ENCODE measurements around the gene GPRIN3.
A peak's percentile ranks its signal among the peaks of the same experiment; 100 is the strongest.

GPRIN3 gene

GRCh38 chr4:89242864-89243732, 64.5 kb downstream of the GPRIN3 start:
- no peak for DNase-seq (ENCODE audit: extremely low read depth, low read depth)

GRCh38 chr4:89242216-89242615, 65.4 kb downstream of the GPRIN3 start:
- no peak for DNase-seq (ENCODE audit: extremely low read depth, low read depth)

More at GRCh38 chr4:89242864-89243732, 64.5 kb downstream of the GPRIN3 start:
- TF ChIP-seq, protein P1, sequence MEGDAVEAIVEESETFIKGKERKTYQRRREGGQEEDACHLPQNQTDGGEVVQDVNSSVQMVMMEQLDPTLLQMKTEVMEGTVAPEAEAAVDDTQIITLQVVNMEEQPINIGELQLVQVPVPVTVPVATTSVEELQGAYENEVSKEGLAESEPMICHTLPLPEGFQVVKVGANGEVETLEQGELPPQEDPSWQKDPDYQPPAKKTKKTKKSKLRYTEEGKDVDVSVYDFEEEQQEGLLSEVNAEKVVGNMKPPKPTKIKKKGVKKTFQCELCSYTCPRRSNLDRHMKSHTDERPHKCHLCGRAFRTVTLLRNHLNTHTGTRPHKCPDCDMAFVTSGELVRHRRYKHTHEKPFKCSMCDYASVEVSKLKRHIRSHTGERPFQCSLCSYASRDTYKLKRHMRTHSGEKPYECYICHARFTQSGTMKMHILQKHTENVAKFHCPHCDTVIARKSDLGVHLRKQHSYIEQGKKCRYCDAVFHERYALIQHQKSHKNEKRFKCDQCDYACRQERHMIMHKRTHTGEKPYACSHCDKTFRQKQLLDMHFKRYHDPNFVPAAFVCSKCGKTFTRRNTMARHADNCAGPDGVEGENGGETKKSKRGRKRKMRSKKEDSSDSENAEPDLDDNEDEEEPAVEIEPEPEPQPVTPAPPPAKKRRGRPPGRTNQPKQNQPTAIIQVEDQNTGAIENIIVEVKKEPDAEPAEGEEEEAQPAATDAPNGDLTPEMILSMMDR (IDR thresholded peaks at IDR 0.05; ENCODE audit: low read depth, low read length) = no peak

DNA sequence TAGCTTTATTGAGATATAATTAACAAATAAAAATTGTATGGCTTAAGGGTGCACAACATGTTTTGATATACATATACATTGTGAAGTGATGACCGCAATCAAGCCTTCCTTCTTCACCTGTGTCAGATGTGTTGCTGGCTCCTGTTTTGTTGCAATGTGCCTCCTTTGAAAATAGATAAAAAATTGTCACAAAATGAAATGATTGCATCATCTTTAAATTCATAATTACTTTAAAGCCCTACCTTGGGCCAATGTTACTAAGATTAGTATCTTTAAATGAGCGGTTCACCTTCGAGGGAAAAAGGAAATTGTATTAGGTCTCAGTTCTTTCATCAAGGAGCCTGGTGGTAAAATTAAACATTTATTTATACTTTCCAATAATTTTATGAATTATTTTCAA, 77.3 kb downstream of the GPRIN3 start:
- no peak for DNase-seq (ENCODE audit: extremely low read depth, low read depth)
- TF ChIP-seq, protein P1 (IDR thresholded peaks at IDR 0.05; ENCODE audit: low read depth, low read length) = no peak

More at GRCh38 chr4:89242216-89242615, 65.4 kb downstream of the GPRIN3 start:
- TF ChIP-seq, protein P1 (IDR thresholded peaks at IDR 0.05; ENCODE audit: low read depth, low read length) = no peak

GRCh38 chr4:89226665-89227574, 80.7 kb downstream of the GPRIN3 start:
- TF ChIP-seq, protein P1 (IDR thresholded peaks at IDR 0.05; ENCODE audit: low read depth, low read length) = peak; percentile 82
- DNase-seq (ENCODE audit: extremely low read depth, low read depth) = peak; percentile 28

DNA sequence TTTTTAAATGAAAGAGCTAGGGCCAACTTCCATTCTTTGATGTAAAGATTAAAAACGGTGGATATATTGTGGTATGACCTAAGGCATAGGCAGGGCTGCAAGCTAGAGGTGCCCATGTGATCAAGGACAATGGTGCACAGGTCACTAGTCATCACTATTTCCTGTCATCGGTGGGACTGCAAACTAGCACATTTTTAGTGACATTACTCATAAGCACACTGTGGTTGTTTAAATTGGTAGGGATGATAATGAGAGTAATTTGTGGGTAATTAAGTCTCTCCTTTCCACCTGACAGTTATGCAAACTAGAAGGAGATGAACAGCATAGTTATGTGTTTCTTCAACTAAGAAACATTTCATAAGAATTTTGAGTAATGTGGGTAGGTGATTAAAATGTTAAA, 85.4 kb downstream of the GPRIN3 start:
- TF ChIP-seq, protein P1 (IDR thresholded peaks at IDR 0.05; ENCODE audit: low read depth, low read length) = no peak
- DNase-seq (ENCODE audit: extremely low read depth, low read depth) = no peak

GRCh38 chr4:89221167-89221867, 86.3 kb downstream of the GPRIN3 start:
- DNase-seq (ENCODE audit: extremely low read depth, low read depth) = no peak
- TF ChIP-seq, protein P1 (IDR thresholded peaks at IDR 0.05; ENCODE audit: low read depth, low read length) = no peak
